ENCODE measurements around the gene MYB. TPM values are rescaled to one million over a fixed set of nuclear protein-coding genes. Genes with fewer than 3 reads are reported as not detected.
"Not testable (repeated sequence)": the region's sequence is repeated elsewhere in the genome, so short reads cannot be mapped to it uniquely, and the experiment has no call there.

Gene MYB
- total RNA-seq, 2 experiments from 2014 or later: 27.7 to 30.3 TPM

GRCh38 chr6:135246412-135247012 is 65.4 kb downstream of the MYB start:
- H3K4me3 Mint-ChIP-seq; DNase-seq; POLR2A ChIA-PET; H3K36me3 Mint-ChIP-seq (ENCODE audit: low read depth); H3K27me3 Mint-ChIP-seq; H3K9me3 Mint-ChIP-seq; H3K4me1 Mint-ChIP-seq; H3K27ac Mint-ChIP-seq; CTCF ChIA-PET: not testable (repeated sequence)

- no peaks in the 10 kb centered on the region for H3K9me3 Mint-ChIP-seq
- no peaks in the 10 kb centered on the region for H3K36me3 Mint-ChIP-seq (ENCODE audit: low read depth)
- ChIA-PET POLR2A (no interaction called here), CTCF (no interaction called here)
- no peak overlapping the region for H3K27ac Mint-ChIP-seq
- no peaks in the 10 kb centered on the region for H3K27me3 Mint-ChIP-seq
- no peak overlapping the region for H3K4me3 Mint-ChIP-seq
- peaks cover 2% of the 10 kb centered on the region for H3K4me1 Mint-ChIP-seq
- DNase-seq: no peak
Observed at GRCh38 chr6:135250234-135250633, 69.1 kb downstream of the MYB start.

GRCh38 chr6:135250751-135251497 is 69.8 kb downstream of the MYB start:
- POLR2A ChIA-PET: no interaction called here
- H3K27me3 Mint-ChIP-seq: no peaks in the 10 kb centered on the region
- DNase-seq: no peak
- no peaks in the 10 kb centered on the region for H3K36me3 Mint-ChIP-seq (ENCODE audit: low read depth)
- H3K4me3 Mint-ChIP-seq: no peak overlapping the region
- H3K9me3 Mint-ChIP-seq: no peaks in the 10 kb centered on the region
- H3K27ac Mint-ChIP-seq: no peak overlapping the region
- peaks cover 2% of the 10 kb centered on the region for H3K4me1 Mint-ChIP-seq
- CTCF ChIA-PET: no interaction called here

- H3K27ac Mint-ChIP-seq: no peak overlapping the region
- no peak for DNase-seq
- CTCF ChIA-PET: no interaction called here
- H3K4me3 Mint-ChIP-seq: no peak overlapping the region
- H3K36me3 Mint-ChIP-seq (ENCODE audit: low read depth): no peaks in the 10 kb centered on the region
- H3K9me3 Mint-ChIP-seq: no peaks in the 10 kb centered on the region
- no peaks in the 10 kb centered on the region for H3K27me3 Mint-ChIP-seq
- POLR2A ChIA-PET: no interaction called here
- peaks cover 2% of the 10 kb centered on the region for H3K4me1 Mint-ChIP-seq
Observed at GRCh38 chr6:135251498-135252441, 70.7 kb downstream of the MYB start.

GRCh38 chr6:135254471-135254870 is 73.4 kb downstream of the MYB start:
- Mint-ChIP-seq H3K36me3 (ENCODE audit: low read depth) (no peaks in the 10 kb centered on the region), H3K4me1 (peaks cover 2% of the 10 kb centered on the region), H3K9me3 (no peaks in the 10 kb centered on the region), H3K27me3 (no peaks in the 10 kb centered on the region), H3K27ac (no peak overlapping the region), H3K4me3 (no peak overlapping the region)
- CTCF ChIA-PET: no interaction called here
- POLR2A ChIA-PET: no interaction called here
- DNase-seq: no peak

GRCh38 chr6:135256866-135257265 is 75.8 kb downstream of the MYB start:
- CTCF ChIA-PET: interaction anchor here (0.6 kb wide), 2 partner anchors 58 to 254 kb away, joined by 3 to 4 read pairs; no protein-coding TSS in a partner anchor
- H3K27me3 Mint-ChIP-seq: peaks cover 4% of the 10 kb centered on the region
- DNase-seq: no peak
- no peaks in the 10 kb centered on the region for H3K9me3 Mint-ChIP-seq
- H3K4me3 Mint-ChIP-seq: no peak overlapping the region
- H3K36me3 Mint-ChIP-seq (ENCODE audit: low read depth): no peaks in the 10 kb centered on the region
- H3K27ac Mint-ChIP-seq: no peak overlapping the region
- H3K4me1 Mint-ChIP-seq: peaks cover 2% of the 10 kb centered on the region
- POLR2A ChIA-PET: no interaction called here

GRCh38 chr6:135257631-135258405 is 76.7 kb downstream of the MYB start:
- Mint-ChIP-seq H3K27me3 (peaks cover 4% of the 10 kb centered on the region), H3K9me3 (no peaks in the 10 kb centered on the region), H3K36me3 (ENCODE audit: low read depth) (no peaks in the 10 kb centered on the region), H3K4me3 (no peak overlapping the region), H3K4me1 (peaks cover 2% of the 10 kb centered on the region), H3K27ac (no peak overlapping the region)
- no peak for DNase-seq
- CTCF ChIA-PET: interaction anchor here (0.6 kb wide), 1 partner anchor 46 kb away, joined by 3 read pairs; no protein-coding TSS in a partner anchor
- POLR2A ChIA-PET: no interaction called here

- ChIA-PET CTCF (no interaction called here), POLR2A (no interaction called here)
- Mint-ChIP-seq H3K27me3 (peaks cover 4% of the 10 kb centered on the region), H3K4me1 (peaks cover 2% of the 10 kb centered on the region), H3K27ac (no peak overlapping the region), H3K4me3 (no peak overlapping the region), H3K9me3 (no peaks in the 10 kb centered on the region), H3K36me3 (ENCODE audit: low read depth) (no peaks in the 10 kb centered on the region)
- DNase-seq: no peak
Observed at GRCh38 chr6:135258970-135259369, 77.9 kb downstream of the MYB start.

GRCh38 chr6:135260612-135261011 is 79.5 kb downstream of the MYB start:
- Mint-ChIP-seq H3K27me3 (peaks cover 4% of the 10 kb centered on the region), H3K4me1 (no peaks in the 10 kb centered on the region), H3K27ac (no peak overlapping the region), H3K4me3 (no peak overlapping the region), H3K36me3 (ENCODE audit: low read depth) (no peaks in the 10 kb centered on the region), H3K9me3 (no peaks in the 10 kb centered on the region)
- no peak for DNase-seq
- ChIA-PET POLR2A (no interaction called here), CTCF (no interaction called here)

- H3K4me3 Mint-ChIP-seq: no peak overlapping the region
- CTCF ChIA-PET: no interaction called here
- peaks cover 4% of the 10 kb centered on the region for H3K27me3 Mint-ChIP-seq
- DNase-seq: no peak
- H3K36me3 Mint-ChIP-seq (ENCODE audit: low read depth): no peaks in the 10 kb centered on the region
- POLR2A ChIA-PET: no interaction called here
- H3K4me1 Mint-ChIP-seq: no peaks in the 10 kb centered on the region
- no peak overlapping the region for H3K27ac Mint-ChIP-seq
- H3K9me3 Mint-ChIP-seq: no peaks in the 10 kb centered on the region
Observed at GRCh38 chr6:135261872-135262725, 81.0 kb downstream of the MYB start.

GRCh38 chr6:135265278-135265677 is 84.2 kb downstream of the MYB start:
- Mint-ChIP-seq H3K27me3 (no peaks in the 10 kb centered on the region), H3K27ac (no peak overlapping the region), H3K4me1 (no peaks in the 10 kb centered on the region), H3K4me3 (no peak overlapping the region), H3K9me3 (no peaks in the 10 kb centered on the region), H3K36me3 (ENCODE audit: low read depth) (no peaks in the 10 kb centered on the region)
- CTCF ChIA-PET: interaction anchor here (0.6 kb wide), 2 partner anchors 121 to 1771 kb away, joined by 3 read pairs; no protein-coding TSS in a partner anchor
- POLR2A ChIA-PET: no interaction called here
- DNase-seq: no peak

GRCh38 chr6:135266675-135267074 is 85.6 kb downstream of the MYB start:
- CTCF ChIA-PET: interaction anchor here (1.0 kb wide), 1 partner anchor 184 kb away, joined by 4 read pairs; no protein-coding TSS in a partner anchor
- POLR2A ChIA-PET: no interaction called here
- Mint-ChIP-seq H3K4me1 (no peaks in the 10 kb centered on the region), H3K27ac (no peak overlapping the region), H3K9me3 (no peaks in the 10 kb centered on the region), H3K4me3 (no peak overlapping the region), H3K36me3 (ENCODE audit: low read depth) (no peaks in the 10 kb centered on the region), H3K27me3 (no peaks in the 10 kb centered on the region)
- no peak for DNase-seq

Data from activated CD4-positive, alpha-beta memory T cell treated with anti-CD3 and anti-CD28 coated beads, Interleukin-2, amount 10 ng/mL, durations not matched to agents 7 days and 5 days (primary cell).